NT2/D1 (cell line): ENCODE data around the gene CPZ.
A peak's percentile ranks its signal among the peaks of the same experiment; 100 is the strongest.

Experiments used
- DNase-seq: peaks from one replicate; pipeline ENCODE4 v3.0.0-alpha.2; 2011; ENCODE audit warnings: low read depth, low spot score
- H3K27me3 ChIP-seq: 2 replicates; pipeline ENCODE4 v1.6.0; 2011; ENCODE audit warnings: mild to moderate bottlenecking; ENCODE audit not compliant: insufficient read length, insufficient read depth
- H3K36me3 ChIP-seq: 2 replicates; pipeline ENCODE4 v1.6.1; 2011; ENCODE audit warnings: mild to moderate bottlenecking, low read length, mixed read lengths; ENCODE audit not compliant: insufficient read depth, insufficient read length
- H3K4me1 ChIP-seq: 2 replicates; pipeline ENCODE4 v1.5.1; 2011; ENCODE audit not compliant: insufficient read depth, insufficient read length
- H3K4me3 ChIP-seq: 2 replicates; pipeline ENCODE4 v1.5.1; 2011; ENCODE audit warnings: low read depth; ENCODE audit not compliant: insufficient read length
- H3K9ac ChIP-seq: 2 replicates; pipeline ENCODE4 v1.6.0; 2011; ENCODE audit warnings: low read depth; ENCODE audit not compliant: insufficient read length
- H3K9me3 ChIP-seq: 2 replicates; pipeline ENCODE4 v1.5.1; 2011; ENCODE audit warnings: mild to moderate bottlenecking, low read length; ENCODE audit not compliant: insufficient read depth
- SUZ12 ChIP-seq: IDR thresholded peaks from 2 replicates; pipeline ENCODE4 v1.6.1; 2011; ENCODE audit not compliant: insufficient read length, insufficient read depth; ENCODE audit errors: extremely low read depth
- YY1 ChIP-seq: IDR thresholded peaks from 2 replicates; pipeline ENCODE4 v1.6.1; 2011; ENCODE audit not compliant: insufficient read length, insufficient read depth
- ZNF274 ChIP-seq: IDR thresholded peaks from 2 replicates; pipeline ENCODE4 v1.6.1; 2011; ENCODE audit warnings: mild to moderate bottlenecking, low read depth, low read length

The CPZ gene

GRCh38 chr4:8594097-8595038 lies 1.8 kb downstream of the CPZ start:
- Histone ChIP-seq H3K36me3 (peaks cover 50% of the 10 kb centered on the region), H3K4me1 (peaks cover 50% of the 10 kb centered on the region), H3K27me3 (no peaks in the 10 kb centered on the region), H3K9ac (peak overlapping the region; percentile 94), H3K9me3 (no peaks in the 10 kb centered on the region), H3K4me3 (peak overlapping the region; percentile 89)
- peak; percentile 66 for DNase-seq
- TF ChIP-seq YY1 (no peak), ZNF274 (no peak), SUZ12 (no peak)

GRCh38 chr4:8595237-8596087 lies 2.9 kb downstream of the CPZ start:
- DNase-seq: no peak
- Histone ChIP-seq H3K4me1 (peaks cover 48% of the 10 kb centered on the region), H3K9me3 (no peaks in the 10 kb centered on the region), H3K27me3 (no peaks in the 10 kb centered on the region), H3K4me3 (no peak overlapping the region), H3K36me3 (peaks cover 59% of the 10 kb centered on the region), H3K9ac (peak overlapping the region; percentile 36)
- no peak for TF ChIP-seq YY1
- TF ChIP-seq ZNF274: no peak
- no peak for TF ChIP-seq SUZ12

- Histone ChIP-seq H3K27me3 (no peaks in the 10 kb centered on the region), H3K4me1 (peaks cover 37% of the 10 kb centered on the region), H3K36me3 (peaks cover 74% of the 10 kb centered on the region), H3K9me3 (no peaks in the 10 kb centered on the region), H3K9ac (no peak overlapping the region), H3K4me3 (no peak overlapping the region)
- DNase-seq: no peak
- no peak for TF ChIP-seq SUZ12
- no peak for TF ChIP-seq ZNF274
- no peak for TF ChIP-seq YY1
Measured at GRCh38 chr4:8596891-8597290, 4.3 kb downstream of the CPZ start.

- no peak overlapping the region for H3K9ac ChIP-seq
- H3K4me3 ChIP-seq: no peak overlapping the region
- H3K27me3 ChIP-seq: no peaks in the 10 kb centered on the region
- H3K36me3 ChIP-seq: peaks cover 78% of the 10 kb centered on the region
- H3K9me3 ChIP-seq: no peaks in the 10 kb centered on the region
- no peak for DNase-seq
- H3K4me1 ChIP-seq: peaks cover 33% of the 10 kb centered on the region
- TF ChIP-seq SUZ12: no peak
- TF ChIP-seq ZNF274: no peak
- no peak for TF ChIP-seq YY1
Measured at GRCh38 chr4:8597319-8597718, 4.8 kb downstream of the CPZ start.

- Histone ChIP-seq H3K9ac (no peak overlapping the region), H3K9me3 (no peaks in the 10 kb centered on the region), H3K4me3 (no peak overlapping the region), H3K36me3 (peaks cover 83% of the 10 kb centered on the region), H3K4me1 (peaks cover 32% of the 10 kb centered on the region), H3K27me3 (no peaks in the 10 kb centered on the region)
- DNase-seq: no peak
- no peak for TF ChIP-seq SUZ12
- no peak for TF ChIP-seq ZNF274
- TF ChIP-seq YY1: no peak
Measured at GRCh38 chr4:8597791-8598190, 5.2 kb downstream of the CPZ start.

GRCh38 chr4:8598391-8599090 lies 6.0 kb downstream of the CPZ start:
- H3K36me3 ChIP-seq: peaks cover 89% of the 10 kb centered on the region
- H3K4me1 ChIP-seq: peaks cover 28% of the 10 kb centered on the region
- H3K27me3 ChIP-seq: no peaks in the 10 kb centered on the region
- no peak overlapping the region for H3K4me3 ChIP-seq
- TF ChIP-seq ZNF274 (no peak), SUZ12 (no peak), YY1 (no peak)
- no peaks in the 10 kb centered on the region for H3K9me3 ChIP-seq
- DNase-seq: no peak
- H3K9ac ChIP-seq: peak overlapping the region; percentile 18

GRCh38 chr4:8599091-8599460 lies 6.5 kb downstream of the CPZ start:
- no peak for DNase-seq
- Histone ChIP-seq H3K36me3 (peaks cover 89% of the 10 kb centered on the region), H3K9me3 (no peaks in the 10 kb centered on the region), H3K4me1 (peaks cover 23% of the 10 kb centered on the region), H3K27me3 (no peaks in the 10 kb centered on the region), H3K9ac (peak overlapping the region; percentile 18), H3K4me3 (no peak overlapping the region)
- TF ChIP-seq SUZ12: no peak
- TF ChIP-seq ZNF274: no peak
- no peak for TF ChIP-seq YY1
